Common myeloid progenitor, CD34-positive (primary cell): Measurements from ENCODE around the gene ZPBP2.

ENCODE experiments used
- CTCF ChIA-PET: fragments of 350-600 bp; sonication (Branson Sonifier 250); formaldehyde crosslinking; loops from one replicate; lab custom pipeline; 2021; ENCODE audit warnings: antibody characterized with exemption; lab: Charles Lee
- POLR2A ChIA-PET: fragments of 350-600 bp; sonication (Branson Sonifier 250); formaldehyde crosslinking; loops from one replicate; lab custom pipeline; 2021; ENCODE audit warnings: antibody characterized with exemption; lab: Charles Lee
- DNase-seq, 3 donors: peaks; one replicate each; pipeline versions ENCODE4 v3.0.0 to v3.0.0-alpha.2; 2013
- H3K27ac ChIP-seq, 2 experiments: 1 replicate in 1 of 2; 2 replicates in 1 of 2; pipeline ENCODE4 v1.7.0; 2013; ENCODE audit warnings: inconsistent platforms in 2 of 2, low read length in 2 of 2, mild to moderate bottlenecking in 2 of 2, low read depth in 1 of 2, moderate library complexity in 1 of 2; ENCODE audit not compliant: severe bottlenecking in 2 of 2, insufficient read depth in 1 of 2, poor library complexity in 1 of 2
- H3K27me3 ChIP-seq, 5 experiments: replicated peaks in 2 of 5; 1 replicate in 3 of 5; 2 replicates in 2 of 5; pipeline versions ENCODE4 v1.6.1 to v1.7.0; 2013; ENCODE audit warnings: low read length in 4 of 5, mild to moderate bottlenecking in 2 of 5, moderate library complexity in 2 of 5, inconsistent platforms in 1 of 5; ENCODE audit not compliant: insufficient read depth in 5 of 5, control insufficient read depth in 4 of 5
- H3K36me3 ChIP-seq, 4 experiments: 1 replicate in 2 of 4; 2 replicates in 2 of 4; pipeline versions ENCODE4 v1.6.1 to v1.7.0; 2013; ENCODE audit warnings: low read length in 3 of 4, control low read depth in 1 of 4, mild to moderate bottlenecking in 1 of 4; ENCODE audit not compliant: control insufficient read depth in 4 of 4, insufficient read depth in 4 of 4
- H3K4me1 ChIP-seq, 4 experiments: 1 replicate in 3 of 4; 2 replicates in 1 of 4; pipeline versions ENCODE4 v1.6.1 to v1.7.1; 2013; ENCODE audit warnings: low read length in 3 of 4, mild to moderate bottlenecking in 3 of 4, control low read depth in 1 of 4, inconsistent platforms in 1 of 4, moderate library complexity in 1 of 4; ENCODE audit not compliant: control insufficient read depth in 4 of 4, insufficient read depth in 4 of 4; ENCODE audit errors: control extremely low read depth in 1 of 4
- H3K4me3 ChIP-seq, 7 experiments: 1 replicate in 4 of 7; 2 replicates in 3 of 7; pipeline versions ENCODE4 v1.5.1 to v1.7.0; 2013; ENCODE audit warnings: mild to moderate bottlenecking in 7 of 7, low read length in 6 of 7, moderate library complexity in 6 of 7, inconsistent platforms in 2 of 7, low read depth in 2 of 7, control low read depth in 1 of 7; ENCODE audit not compliant: insufficient read depth in 4 of 7, control insufficient read depth in 1 of 7; ENCODE audit errors: extremely low read depth in 1 of 7
- H3K9me3 ChIP-seq, 5 experiments: 1 replicate in 4 of 5; 2 replicates in 1 of 5; pipeline versions ENCODE4 v1.6.1 to v1.7.1; 2013; ENCODE audit warnings: low read length in 4 of 5, mild to moderate bottlenecking in 2 of 5, inconsistent platforms in 1 of 5, low read depth in 1 of 5, moderate library complexity in 1 of 5; ENCODE audit not compliant: control insufficient read depth in 4 of 5, insufficient read depth in 2 of 5; ENCODE audit errors: control extremely low read depth in 1 of 5
- WGBS: methylation state at CpG from one replicate; pipeline ENCODE4 v1.1.5; 2013; ENCODE audit not compliant: insufficient coverage; 5-methylcytosine and 5-hydroxymethylcytosine counted together

Gene ZPBP2

GRCh38 chr17:39826334-39826733 is 41.7 kb upstream of the ZPBP2 start:
- no peak overlapping the region for H3K27ac ChIP-seq
- CTCF ChIA-PET: no interaction called here

DNA sequence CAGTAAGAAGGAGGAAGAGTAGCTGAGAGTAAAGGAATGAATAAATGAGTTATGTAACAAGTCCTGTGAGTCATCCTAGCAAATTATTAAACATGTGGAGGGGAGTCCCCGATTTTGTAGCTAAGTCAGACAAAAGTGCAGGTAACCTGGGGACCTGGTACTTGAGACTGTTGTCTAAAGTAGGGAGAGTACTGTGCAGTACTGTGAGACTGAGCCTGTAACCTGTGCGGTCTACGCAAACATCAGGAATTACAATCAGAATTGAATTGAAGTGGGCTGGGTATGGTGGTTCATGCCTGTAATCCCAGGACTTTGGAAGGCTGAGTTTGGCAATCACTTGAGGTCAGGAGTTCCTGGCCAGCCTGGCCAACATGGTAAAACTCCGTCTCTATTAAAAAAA is 39.6 kb upstream of the ZPBP2 start:
- Histone ChIP-seq H3K36me3 (no peaks in the 10 kb centered on the region), H3K9me3 (peaks cover 0 to 19% (median 7%) of the 10 kb centered on the region in 5 experiments), H3K4me1 (no peaks in the 10 kb centered on the region), H3K27me3 (peaks cover 0 to 3% (median 0%) of the 10 kb centered on the region in 5 experiments), H3K27ac (no peak overlapping the region), H3K4me3 (no peak overlapping the region)
- CTCF ChIA-PET: no interaction called here
- no peak for DNase-seq
- WGBS: 96% methylated on average over 3 of the region's 4 CpGs
- POLR2A ChIA-PET: no interaction called here

More at GRCh38 chr17:39826334-39826733, 41.7 kb upstream of the ZPBP2 start:
- DNase-seq: no peak
- H3K4me1 ChIP-seq: no peaks in the 10 kb centered on the region
- POLR2A ChIA-PET: no interaction called here
- 100% methylated on average over 1 of the region's 2 CpGs for WGBS
- peaks cover 0 to 3% (median 0%) of the 10 kb centered on the region in 5 experiments for H3K27me3 ChIP-seq
- H3K36me3 ChIP-seq: no peaks in the 10 kb centered on the region
- H3K9me3 ChIP-seq: peaks cover 0 to 21% (median 11%) of the 10 kb centered on the region in 5 experiments
- no peak overlapping the region for H3K4me3 ChIP-seq

DNA sequence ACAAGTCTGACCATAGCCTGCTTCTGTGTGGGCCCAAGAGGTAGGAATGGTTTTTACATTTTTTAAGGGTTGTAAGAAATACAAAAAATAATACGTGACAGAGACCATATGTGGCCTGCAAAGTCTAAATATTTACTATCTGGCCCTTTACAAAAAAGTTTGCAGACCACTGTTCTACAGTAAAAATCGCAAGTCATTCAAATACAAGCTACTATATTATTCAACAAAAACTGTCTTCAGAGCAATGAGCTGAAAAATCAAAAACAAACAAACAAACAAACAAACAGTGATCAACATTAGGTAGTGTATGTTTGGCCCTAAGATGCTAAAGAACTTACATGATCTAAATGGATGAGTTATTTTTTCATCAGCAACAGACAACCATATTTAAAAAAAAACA is 36.4 kb upstream of the ZPBP2 start:
- ChIA-PET CTCF (interaction anchor here (0.6 to 1.0 kb wide), 2 partner anchors 14 to 177 kb away, joined by 3 to 4 read pairs; no protein-coding TSS in a partner anchor), POLR2A (no interaction called here)
- no CpG with 5 or more reads among the region's 2 CpGs for WGBS
- DNase-seq: no peak
- H3K4me1 ChIP-seq: no peaks in the 10 kb centered on the region
- H3K27me3 ChIP-seq: peaks cover 0 to 6% (median 0%) of the 10 kb centered on the region in 5 experiments
- H3K4me3 ChIP-seq: no peak overlapping the region
- H3K9me3 ChIP-seq: peaks cover 0 to 14% (median 8%) of the 10 kb centered on the region in 5 experiments
- H3K36me3 ChIP-seq: no peaks in the 10 kb centered on the region
- no peak overlapping the region for H3K27ac ChIP-seq

- Histone ChIP-seq H3K4me1 (no peaks in the 10 kb centered on the region), H3K9me3 (peaks cover 4 to 32% (median 14%) of the 10 kb centered on the region in 5 experiments), H3K36me3 (no peaks in the 10 kb centered on the region), H3K27me3 (peaks cover 0 to 4% (median 0%) of the 10 kb centered on the region in 5 experiments), H3K4me3 (no peak overlapping the region), H3K27ac (no peak overlapping the region)
- ChIA-PET POLR2A (no interaction called here), CTCF (no interaction called here)
- no peak for DNase-seq
Measured at GRCh38 chr17:39834017-39834416, 34.0 kb upstream of the ZPBP2 start.

- 96% methylated on average over 17 of the region's 17 CpGs for WGBS
- peaks cover 0 to 4% (median 0%) of the 10 kb centered on the region in 5 experiments for H3K27me3 ChIP-seq
- DNase-seq: no peak
Measured at GRCh38 chr17:39835038-39835786, 32.8 kb upstream of the ZPBP2 start.

DNA sequence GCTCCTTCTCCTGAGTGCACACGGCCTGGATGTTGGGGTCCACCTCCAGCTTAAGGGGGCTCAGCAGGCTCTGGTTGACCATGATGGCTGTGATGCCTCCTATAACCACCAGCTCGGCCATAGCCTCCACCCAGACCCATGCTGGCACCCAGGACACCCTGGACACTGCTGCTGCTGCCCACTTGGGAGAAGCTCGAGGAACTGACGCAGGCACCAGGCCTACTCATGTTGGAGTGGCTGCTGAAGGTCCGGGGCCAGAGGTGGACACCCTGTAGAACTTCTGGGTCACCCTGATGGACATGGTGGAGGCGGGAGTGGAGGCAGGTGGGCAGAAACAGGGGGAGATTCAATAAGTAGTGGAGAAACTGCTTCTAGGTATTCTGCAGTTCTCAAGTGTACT is 31.9 kb upstream of the ZPBP2 start:
- H3K4me3 ChIP-seq: no peak overlapping the region
- no peak overlapping the region for H3K27ac ChIP-seq
- ChIA-PET POLR2A (no interaction called here), CTCF (no interaction called here)
- 96% methylated on average over 6 of the region's 6 CpGs for WGBS
- H3K9me3 ChIP-seq: peaks cover 4 to 37% (median 14%) of the 10 kb centered on the region in 5 experiments
- peaks cover 0 to 6% (median 0%) of the 10 kb centered on the region in 5 experiments for H3K27me3 ChIP-seq
- no peaks in the 10 kb centered on the region for H3K36me3 ChIP-seq
- no peaks in the 10 kb centered on the region for H3K4me1 ChIP-seq
- DNase-seq: no peak

More at GRCh38 chr17:39835038-39835786, 32.8 kb upstream of the ZPBP2 start:
- H3K4me1 ChIP-seq: no peaks in the 10 kb centered on the region
- H3K4me3 ChIP-seq: no peak overlapping the region
- peaks cover 4 to 37% (median 14%) of the 10 kb centered on the region in 5 experiments for H3K9me3 ChIP-seq
- CTCF ChIA-PET: interaction anchor here (0.7 kb wide), 1 partner anchor 11 kb away, joined by 3 read pairs; no protein-coding TSS in a partner anchor
- H3K36me3 ChIP-seq: no peaks in the 10 kb centered on the region
- POLR2A ChIA-PET: no interaction called here
- no peak overlapping the region for H3K27ac ChIP-seq

DNA sequence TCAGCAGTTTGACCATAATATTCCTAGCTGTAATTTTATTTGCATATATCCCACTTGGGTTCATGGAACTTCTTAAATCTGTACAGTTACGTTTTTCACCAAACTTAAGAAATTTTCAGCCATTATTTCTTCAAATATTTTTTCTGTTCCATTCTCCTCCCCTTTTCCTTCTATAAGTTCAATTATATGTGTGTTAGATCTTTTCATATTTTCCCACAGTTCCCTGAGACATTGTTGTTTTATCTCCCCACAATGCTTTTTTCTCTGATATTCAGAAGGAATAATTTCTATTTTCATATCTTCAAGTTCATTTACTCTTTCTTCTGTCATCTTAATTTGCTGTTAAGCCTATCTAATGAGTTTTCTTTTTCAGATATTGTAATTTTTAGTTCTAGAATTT is 29.9 kb upstream of the ZPBP2 start:
- H3K4me3 ChIP-seq: no peak overlapping the region
- ChIA-PET POLR2A (no interaction called here), CTCF (no interaction called here)
- no peaks in the 10 kb centered on the region for H3K36me3 ChIP-seq
- H3K4me1 ChIP-seq: no peaks in the 10 kb centered on the region
- peaks cover 4 to 37% (median 14%) of the 10 kb centered on the region in 5 experiments for H3K9me3 ChIP-seq
- no peak for DNase-seq
- H3K27ac ChIP-seq: no peak overlapping the region
- WGBS: 100% methylated on average over 1 of the region's 1 CpG
- peaks cover 0 to 6% (median 2%) of the 10 kb centered on the region in 5 experiments for H3K27me3 ChIP-seq
